GM12864 (cell line): ENCODE data around the gene CD9.

ENCODE experiments used
- DNase-seq: peaks from one replicate; pipeline ENCODE4 v3.0.0-alpha.2; 2011; ENCODE audit warnings: low read depth
- H3K4me3 ChIP-seq: 2 replicates; pipeline ENCODE4 v1.5.1; 2011; ENCODE audit warnings: mild to moderate bottlenecking, low read depth, low read length, control low read depth
- CTCF ChIP-seq: IDR thresholded peaks from 2 replicates; pipeline ENCODE4 v1.5.1; 2011; ENCODE audit warnings: low read depth, mild to moderate bottlenecking, moderate library complexity, low read length, control low read depth, inconsistent platforms; ENCODE audit errors: missing control alignments

The CD9 gene

GRCh38 chr12:6233121-6233971, 33.1 kb downstream of the CD9 start:
- no peak for DNase-seq
- H3K4me3 ChIP-seq: no peak overlapping the region
- no peak for TF ChIP-seq CTCF

DNA sequence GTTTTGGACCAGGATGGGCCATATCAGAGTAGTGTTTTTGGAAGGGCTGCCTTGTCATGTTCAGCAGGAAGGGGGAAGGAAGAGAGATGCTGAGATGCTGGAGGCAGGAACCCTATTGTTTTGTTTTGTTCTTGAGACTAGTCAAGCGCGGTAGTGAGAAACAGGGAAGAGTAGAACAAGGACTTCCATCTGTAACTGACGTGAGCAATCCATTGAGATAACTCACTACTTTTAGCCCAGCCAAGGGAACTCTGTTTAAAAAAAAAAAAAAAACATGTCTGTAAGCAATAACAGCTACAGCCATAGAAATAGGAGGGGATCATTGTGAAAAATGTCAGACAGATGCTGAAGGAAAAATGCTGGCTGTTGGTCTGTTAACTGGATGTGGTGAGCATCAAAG, 34.0 kb downstream of the CD9 start:
- H3K4me3 ChIP-seq: no peak overlapping the region
- DNase-seq: no peak
- TF ChIP-seq CTCF: no peak

- DNase-seq: no peak
- H3K4me3 ChIP-seq: no peak overlapping the region
- no peak for TF ChIP-seq CTCF
Observed at GRCh38 chr12:6234906-6235305, 34.7 kb downstream of the CD9 start.

DNA sequence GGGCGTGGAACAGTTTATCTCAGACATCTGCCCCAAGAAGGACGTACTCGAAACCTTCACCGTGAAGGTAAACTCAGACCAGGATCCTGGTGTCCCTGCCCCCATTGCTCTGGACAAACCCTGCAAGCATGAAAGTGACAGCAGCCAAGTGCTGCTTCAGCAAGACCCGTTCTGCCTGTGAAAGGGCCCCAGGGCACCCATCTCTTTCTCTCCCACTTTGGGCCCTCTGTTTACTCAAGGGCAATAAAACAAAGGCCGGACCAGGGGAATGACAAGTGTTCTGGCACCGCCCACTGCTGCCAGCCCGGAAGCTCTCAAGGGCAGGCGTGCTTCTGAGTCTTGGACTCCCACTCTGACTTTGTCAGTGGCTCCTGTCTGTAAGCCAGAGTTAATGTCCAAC, 35.3 kb downstream of the CD9 start:
- no peak for DNase-seq
- H3K4me3 ChIP-seq: no peak overlapping the region
- TF ChIP-seq CTCF: no peak

DNA sequence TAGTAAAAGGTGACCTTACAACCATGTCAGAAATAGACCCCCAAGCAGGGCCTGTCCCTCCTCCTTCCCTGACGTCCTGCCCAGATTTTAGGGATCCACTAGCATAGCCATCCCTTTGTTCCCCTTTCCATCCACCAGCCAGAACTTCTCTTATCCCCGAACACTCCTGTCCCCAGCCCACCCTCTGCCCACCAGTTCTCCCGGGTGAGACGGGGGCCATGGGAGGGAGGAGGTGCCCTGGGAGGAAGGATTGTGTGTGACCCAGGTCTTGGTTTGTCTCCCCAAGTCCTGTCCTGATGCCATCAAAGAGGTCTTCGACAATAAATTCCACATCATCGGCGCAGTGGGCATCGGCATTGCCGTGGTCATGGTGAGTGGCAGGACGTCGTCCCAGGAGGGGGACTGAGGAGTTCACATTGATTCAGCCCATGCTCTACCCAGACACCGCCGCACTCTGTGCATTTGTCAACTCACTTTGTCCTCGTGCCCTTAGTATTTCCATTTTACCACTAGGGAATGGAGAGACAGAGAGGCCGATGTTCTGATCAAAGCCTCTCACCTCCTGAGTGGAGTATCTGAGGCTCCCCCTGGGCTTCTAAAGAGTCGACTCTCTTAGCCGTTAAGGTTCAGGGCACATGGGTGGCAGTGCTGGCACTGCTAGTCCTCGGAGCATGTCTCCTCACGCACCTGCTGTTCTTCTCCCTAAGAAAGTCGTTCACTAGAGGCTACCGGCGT, 35.9 kb downstream of the CD9 start:
- no peak for TF ChIP-seq CTCF
- no peak overlapping the region for H3K4me3 ChIP-seq
- DNase-seq: no peak

GRCh38 chr12:6236641-6236940, 36.4 kb downstream of the CD9 start:
- TF ChIP-seq CTCF: no peak
- DNase-seq: no peak
- H3K4me3 ChIP-seq: no peak overlapping the region
